Measurements from ENCODE around the gene OR52R1. TPM values are rescaled to one million over a fixed set of nuclear protein-coding genes. Genes with fewer than 3 reads are reported as not detected.
A peak's percentile ranks its signal among the peaks of the same experiment; 100 is the strongest.

The OR52R1 gene
- total RNA-seq, 1 donor from 2014 or later, result not detected

DNA sequence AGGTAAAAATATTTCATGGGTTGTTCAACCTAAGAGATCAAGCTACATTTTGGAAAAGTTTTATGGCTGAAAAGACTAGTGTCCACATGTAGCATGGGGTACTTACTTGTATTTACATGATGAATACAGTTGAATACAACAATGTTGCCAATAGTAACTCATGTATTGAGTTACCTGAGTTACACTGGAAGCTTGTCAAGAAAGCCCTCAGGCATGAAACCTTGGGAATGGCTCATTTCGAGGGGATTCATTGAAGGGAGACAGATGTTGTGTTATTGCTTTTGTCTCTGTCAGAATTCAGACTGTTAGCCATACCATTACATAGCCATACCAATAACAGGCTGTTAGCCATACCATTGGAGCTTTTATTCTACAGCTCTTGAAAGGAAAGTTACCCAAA, 26.2 kb upstream of the OR52R1 start:
- DNase-seq (ENCODE audit: low spot score), result no peak
- Mint-ChIP-seq H3K4me1 (ENCODE audit: low read depth) (no peaks in the 10 kb centered on the region), H3K4me3 (ENCODE audit: unreplicated experiment) (no peak overlapping the region), H3K27me3 (ENCODE audit: low read depth) (peaks cover 17% of the 10 kb centered on the region), H3K9me3 (ENCODE audit: low read depth) (no peaks in the 10 kb centered on the region), H3K36me3 (ENCODE audit: low read depth) (no peaks in the 10 kb centered on the region), H3K27ac (ENCODE audit: unreplicated experiment) (no peak overlapping the region)
- TF ChIP-seq, protein P1, sequence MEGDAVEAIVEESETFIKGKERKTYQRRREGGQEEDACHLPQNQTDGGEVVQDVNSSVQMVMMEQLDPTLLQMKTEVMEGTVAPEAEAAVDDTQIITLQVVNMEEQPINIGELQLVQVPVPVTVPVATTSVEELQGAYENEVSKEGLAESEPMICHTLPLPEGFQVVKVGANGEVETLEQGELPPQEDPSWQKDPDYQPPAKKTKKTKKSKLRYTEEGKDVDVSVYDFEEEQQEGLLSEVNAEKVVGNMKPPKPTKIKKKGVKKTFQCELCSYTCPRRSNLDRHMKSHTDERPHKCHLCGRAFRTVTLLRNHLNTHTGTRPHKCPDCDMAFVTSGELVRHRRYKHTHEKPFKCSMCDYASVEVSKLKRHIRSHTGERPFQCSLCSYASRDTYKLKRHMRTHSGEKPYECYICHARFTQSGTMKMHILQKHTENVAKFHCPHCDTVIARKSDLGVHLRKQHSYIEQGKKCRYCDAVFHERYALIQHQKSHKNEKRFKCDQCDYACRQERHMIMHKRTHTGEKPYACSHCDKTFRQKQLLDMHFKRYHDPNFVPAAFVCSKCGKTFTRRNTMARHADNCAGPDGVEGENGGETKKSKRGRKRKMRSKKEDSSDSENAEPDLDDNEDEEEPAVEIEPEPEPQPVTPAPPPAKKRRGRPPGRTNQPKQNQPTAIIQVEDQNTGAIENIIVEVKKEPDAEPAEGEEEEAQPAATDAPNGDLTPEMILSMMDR (IDR thresholded peaks at IDR 0.05), result no peak

DNA sequence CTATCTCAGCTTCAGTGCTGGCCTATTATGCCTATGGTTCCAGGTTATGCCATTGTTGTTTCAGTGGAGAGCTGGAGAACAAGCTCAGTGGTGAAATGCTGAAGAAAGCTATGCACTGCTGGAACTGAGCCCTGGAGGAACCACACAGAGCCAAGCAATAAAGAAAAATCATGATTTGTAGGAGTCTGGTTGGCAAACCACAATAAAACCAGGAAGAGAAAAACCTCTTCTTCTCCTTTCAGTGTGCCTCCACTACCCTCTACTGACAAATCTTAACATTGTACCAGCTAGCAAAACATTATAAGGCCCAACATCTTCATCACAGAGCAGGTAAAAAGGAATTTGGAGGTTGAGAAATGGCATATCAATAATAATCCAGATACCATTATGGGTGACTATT, 22.2 kb upstream of the OR52R1 start:
- TF ChIP-seq, protein P1 (IDR thresholded peaks at IDR 0.05), result peak; percentile 85
- Mint-ChIP-seq H3K4me1 (ENCODE audit: low read depth) (no peaks in the 10 kb centered on the region), H3K27me3 (ENCODE audit: low read depth) (peaks cover 6% of the 10 kb centered on the region), H3K36me3 (ENCODE audit: low read depth) (no peaks in the 10 kb centered on the region), H3K4me3 (ENCODE audit: unreplicated experiment) (no peak overlapping the region), H3K27ac (ENCODE audit: unreplicated experiment) (no peak overlapping the region), H3K9me3 (ENCODE audit: low read depth) (no peaks in the 10 kb centered on the region)
- no peak for DNase-seq (ENCODE audit: low spot score)

DNA sequence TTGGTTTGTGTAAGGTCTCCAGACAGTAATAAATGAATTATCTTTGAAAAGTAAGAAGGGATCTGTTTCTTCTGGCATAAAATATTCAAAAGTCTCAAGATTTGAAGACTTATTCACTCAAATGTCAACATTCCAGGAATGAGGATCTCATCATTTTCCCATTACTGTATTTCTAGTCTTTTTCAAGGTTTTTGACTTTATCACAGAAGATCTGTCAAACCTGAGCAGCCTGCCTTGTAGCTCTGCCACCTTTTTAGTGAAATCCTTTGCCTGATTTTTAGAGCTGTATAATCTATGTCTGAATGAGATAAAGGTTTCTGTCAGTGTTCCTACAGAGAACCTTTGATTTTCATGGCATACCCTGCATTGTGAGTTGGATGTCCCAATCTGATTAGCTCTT, 21.0 kb upstream of the OR52R1 start:
- DNase-seq (ENCODE audit: low spot score), result no peak
- Mint-ChIP-seq H3K27me3 (ENCODE audit: low read depth) (peaks cover 6% of the 10 kb centered on the region), H3K36me3 (ENCODE audit: low read depth) (no peaks in the 10 kb centered on the region), H3K27ac (ENCODE audit: unreplicated experiment) (no peak overlapping the region), H3K4me1 (ENCODE audit: low read depth) (peaks cover 3% of the 10 kb centered on the region), H3K9me3 (ENCODE audit: low read depth) (no peaks in the 10 kb centered on the region), H3K4me3 (ENCODE audit: unreplicated experiment) (no peak overlapping the region)
- TF ChIP-seq, protein P1 (IDR thresholded peaks at IDR 0.05), result no peak

DNA sequence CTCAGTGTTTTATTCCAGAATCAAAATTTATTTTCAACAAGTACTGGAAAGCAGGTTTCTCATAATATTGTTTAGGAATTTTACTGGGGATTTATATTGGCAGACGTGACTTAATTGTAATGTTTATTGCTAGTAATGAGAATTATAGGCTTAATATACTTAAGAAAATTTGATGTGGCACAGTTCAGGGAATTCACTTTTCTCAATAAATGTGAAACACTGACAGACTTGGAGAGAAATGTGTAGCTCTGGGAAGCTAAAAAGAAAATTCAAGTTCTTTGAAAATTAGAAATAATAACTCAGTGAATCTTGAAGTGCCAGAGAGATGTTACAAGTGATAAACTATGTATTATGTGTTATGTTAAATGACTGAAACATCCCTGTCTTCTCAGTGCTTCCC, 16.8 kb upstream of the OR52R1 start, which contains the start of gene OR51F2:
OR51F2 (plus strand) TSS at position 301 of the 400 bp plus-strand sequence. CDS start 101 bp downstream, outside the sequence.
- no peaks in the 10 kb centered on the region for H3K36me3 Mint-ChIP-seq (ENCODE audit: low read depth)
- H3K27ac Mint-ChIP-seq (ENCODE audit: unreplicated experiment), result no peak within 1 kb of the TSS
- peaks cover 6% of the 10 kb centered on the region for H3K4me1 Mint-ChIP-seq (ENCODE audit: low read depth)
- H3K9me3 Mint-ChIP-seq (ENCODE audit: low read depth), result no peaks in the 10 kb centered on the region
- H3K27me3 Mint-ChIP-seq (ENCODE audit: low read depth), result peaks cover 9% of the 10 kb centered on the region
- TF ChIP-seq, protein P1 (IDR thresholded peaks at IDR 0.05), result no peak
- no peak for DNase-seq (ENCODE audit: low spot score)
- no peak within 1 kb of the TSS for H3K4me3 Mint-ChIP-seq (ENCODE audit: unreplicated experiment)

DNA sequence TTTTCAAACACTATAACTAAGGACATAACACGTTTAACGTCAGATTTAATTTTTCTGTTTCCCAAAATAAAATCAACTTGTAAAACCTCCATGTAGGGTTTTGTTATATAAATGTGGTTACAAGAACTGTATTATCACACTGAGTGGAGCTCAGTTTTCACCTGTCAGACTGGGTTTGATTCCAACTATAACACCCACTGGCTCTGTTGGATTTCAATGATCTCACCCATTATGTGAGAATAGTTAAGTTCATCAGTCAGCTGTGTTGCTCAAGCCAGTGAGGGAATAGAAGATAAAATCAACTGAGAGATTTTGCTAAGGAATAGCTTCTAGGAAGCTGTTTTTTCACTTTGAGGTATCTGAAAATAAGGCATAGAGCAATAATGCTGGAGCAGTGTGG, 5.1 kb upstream of the OR52R1 start:
- H3K4me1 Mint-ChIP-seq (ENCODE audit: low read depth), result no peaks in the 10 kb centered on the region
- H3K4me3 Mint-ChIP-seq (ENCODE audit: unreplicated experiment), result no peak overlapping the region
- H3K36me3 Mint-ChIP-seq (ENCODE audit: low read depth), result no peaks in the 10 kb centered on the region
- TF ChIP-seq, protein P1 (IDR thresholded peaks at IDR 0.05), result no peak
- no peaks in the 10 kb centered on the region for H3K9me3 Mint-ChIP-seq (ENCODE audit: low read depth)
- peaks cover 14% of the 10 kb centered on the region for H3K27me3 Mint-ChIP-seq (ENCODE audit: low read depth)
- no peak for DNase-seq (ENCODE audit: low spot score)
- no peak overlapping the region for H3K27ac Mint-ChIP-seq (ENCODE audit: unreplicated experiment)
